GM19351 (cell line): ENCODE measurements around the gene IGF2R.

Source experiments
- ATAC-seq: cut with Tn5 transposase; IDR thresholded peaks from one replicate; pipeline ENCODE4 v1.9.1; 2021; ENCODE audit warnings: mild to moderate bottlenecking, moderate library complexity; ENCODE audit not compliant: unreplicated experiment

IGF2R gene

GRCh38 chr6:160022793-160023192, 53.9 kb downstream of the IGF2R start:
- no peak for ATAC-seq

DNA sequence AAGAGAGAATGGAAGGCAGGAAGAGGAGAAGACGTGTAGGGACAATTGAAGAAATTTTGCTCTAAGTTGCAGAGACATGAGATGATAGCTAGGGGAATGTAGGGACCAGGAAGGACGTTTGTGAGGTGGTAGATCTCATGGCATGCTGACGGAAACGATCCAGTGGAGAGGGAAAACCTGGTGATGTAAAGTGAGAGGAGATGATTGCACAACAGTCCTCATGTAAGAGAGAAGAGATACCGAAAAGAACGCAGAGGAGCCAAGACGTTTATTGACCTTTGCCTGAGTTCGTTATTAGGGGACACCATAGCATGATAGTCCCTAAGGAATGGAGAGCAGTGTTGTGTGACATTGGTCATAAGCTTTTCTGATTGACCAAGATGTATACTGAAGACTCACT, 55.3 kb downstream of the IGF2R start:
- no peak for ATAC-seq

- ATAC-seq = no peak
These were observed 58.2 kb downstream of the IGF2R start for GRCh38 chr6:160027076-160027475.

DNA sequence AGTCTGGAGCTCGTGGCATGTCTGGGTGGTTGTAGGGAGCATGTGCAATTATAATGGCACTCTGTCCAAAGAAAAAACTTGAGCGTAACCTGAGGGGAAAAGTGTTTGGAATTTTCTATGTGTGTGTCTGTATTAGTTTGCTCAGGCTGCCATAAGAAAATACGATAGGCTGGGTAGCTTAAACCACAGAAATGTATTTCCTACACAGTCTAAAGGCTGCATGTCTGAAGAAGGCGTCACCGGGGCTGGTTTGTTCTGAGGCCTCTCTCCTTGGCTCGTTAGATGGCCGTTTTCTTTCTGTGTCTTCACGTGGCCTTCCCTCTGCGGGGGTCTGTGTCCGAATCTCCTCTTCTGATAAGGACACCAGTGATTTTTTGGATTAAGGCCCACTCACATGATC, 59.0 kb downstream of the IGF2R start:
- ATAC-seq = no peak

DNA sequence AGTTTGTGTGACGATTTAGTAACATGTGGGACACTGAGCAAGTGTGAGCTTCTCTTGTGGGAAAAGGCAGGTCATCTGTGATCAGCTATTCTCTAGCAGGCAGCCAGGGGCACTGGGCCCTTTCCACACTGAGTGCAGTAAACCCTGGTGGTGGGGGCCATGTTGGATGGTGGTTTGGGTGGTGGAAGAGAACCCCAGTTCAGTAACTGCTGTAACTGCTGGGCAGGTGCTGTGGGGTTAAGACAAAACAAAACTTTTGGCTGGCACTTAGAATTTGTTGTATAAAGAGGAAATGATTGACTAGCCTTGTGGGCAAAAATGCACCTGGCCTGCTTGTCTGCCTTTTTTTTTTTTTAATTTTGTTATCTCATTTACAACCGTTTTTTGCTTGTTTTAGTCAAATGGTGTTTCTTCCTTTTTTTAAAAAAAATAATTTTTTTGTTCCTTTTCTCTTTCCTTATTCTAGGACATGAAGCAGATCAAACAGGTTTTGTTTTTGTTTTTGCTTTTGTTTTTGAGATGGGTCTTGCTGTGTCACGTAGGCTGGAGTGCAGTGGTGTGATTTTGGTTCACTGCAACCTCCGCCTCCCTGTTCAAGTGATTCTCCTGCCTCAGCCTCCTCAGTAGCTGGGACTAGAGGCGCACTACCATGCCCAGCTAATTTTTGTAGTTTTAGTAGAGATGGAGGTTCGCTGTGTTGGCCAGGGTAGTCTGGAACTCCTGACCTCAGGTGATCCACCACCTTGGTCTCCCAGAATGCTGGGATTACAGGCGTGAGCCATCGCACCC, 59.8 kb downstream of the IGF2R start:
- no peak for ATAC-seq

DNA sequence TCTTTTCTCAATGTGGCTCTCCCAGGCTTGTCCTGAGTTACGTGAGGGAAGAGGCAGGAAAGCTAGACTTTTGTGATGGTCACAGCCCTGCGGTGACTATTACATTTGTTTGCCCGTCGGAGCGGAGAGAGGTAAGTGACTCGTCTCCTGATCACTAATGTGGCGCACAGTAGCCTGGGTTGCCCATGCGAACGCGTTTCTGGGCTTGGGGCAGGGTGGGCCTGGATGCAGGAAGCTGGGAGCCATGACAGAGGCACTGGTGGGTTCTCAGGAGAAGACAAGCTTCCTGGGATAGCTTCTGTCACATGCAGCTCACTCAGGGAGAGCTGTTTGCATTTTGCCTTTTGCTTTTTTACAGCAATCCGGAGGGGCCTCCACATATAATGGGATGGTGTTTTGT, 60.6 kb downstream of the IGF2R start:
- no peak for ATAC-seq

GRCh38 chr6:160030103-160030502, 61.2 kb downstream of the IGF2R start:
- ATAC-seq = no peak

- ATAC-seq = no peak
These were observed 62.6 kb downstream of the IGF2R start for GRCh38 chr6:160031442-160031841.

DNA sequence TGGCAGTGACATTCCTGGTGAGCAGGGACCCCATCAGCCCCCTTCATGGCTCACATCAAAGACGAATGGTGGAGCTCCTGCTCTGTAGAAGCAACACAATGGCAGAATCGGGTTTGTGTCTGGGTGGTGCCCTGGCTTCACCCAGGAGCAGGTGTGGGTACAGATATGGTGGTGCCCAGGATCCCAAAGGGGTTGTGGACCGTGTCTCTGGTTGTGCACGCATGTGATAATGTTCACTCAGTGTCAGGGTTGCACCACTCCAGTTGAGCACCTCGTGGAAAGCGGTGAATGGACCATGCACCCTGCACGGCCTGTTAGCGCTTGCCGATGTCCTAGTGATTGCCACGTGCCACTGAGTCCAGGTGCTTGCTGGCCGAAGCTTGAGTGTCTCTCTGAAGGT, 63.0 kb downstream of the IGF2R start:
- ATAC-seq = no peak

GRCh38 chr6:160032538-160032937, 63.7 kb downstream of the IGF2R start:
- no peak for ATAC-seq

DNA sequence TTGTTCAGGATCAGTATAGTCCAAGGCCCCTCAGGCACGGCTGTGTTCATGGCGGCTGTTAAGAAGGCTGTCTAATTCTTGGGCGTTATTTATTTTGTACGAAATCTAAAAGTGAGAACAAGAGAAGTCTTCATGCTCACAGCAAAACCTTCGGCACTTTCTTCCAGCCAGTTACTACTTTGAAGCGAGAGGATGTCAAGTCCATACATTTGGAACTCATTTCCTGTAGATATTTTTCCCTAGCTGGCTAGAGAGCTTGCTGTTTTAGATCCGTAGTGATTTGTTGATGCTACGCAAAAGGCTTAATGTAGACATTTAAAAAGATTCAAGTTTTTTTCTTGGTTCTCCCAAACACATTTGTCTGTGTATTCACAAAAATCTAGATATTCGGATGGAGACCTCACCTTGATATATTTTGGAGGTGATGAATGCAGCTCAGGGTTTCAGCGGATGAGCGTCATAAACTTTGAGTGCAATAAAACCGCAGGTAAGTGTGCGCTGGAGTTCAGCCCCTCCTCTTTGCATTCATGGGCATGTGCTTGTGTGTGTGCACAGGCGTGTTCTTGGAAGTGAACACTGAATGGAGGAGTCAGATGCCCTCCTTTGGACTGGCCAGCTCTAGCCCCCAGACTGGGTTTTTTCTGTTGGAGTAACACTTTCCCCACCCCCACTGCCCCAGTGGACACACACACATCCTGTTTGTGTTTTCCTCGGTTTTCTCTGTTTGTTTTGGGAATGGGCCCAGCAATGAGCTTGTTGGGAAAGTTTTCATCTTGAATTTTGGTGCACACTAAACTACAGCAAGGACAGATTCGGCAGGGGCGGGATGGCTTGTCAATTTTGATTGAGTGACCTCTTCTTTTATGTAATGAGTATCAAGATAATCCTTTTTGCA, 65.4 kb downstream of the IGF2R start:
- ATAC-seq = no peak

DNA sequence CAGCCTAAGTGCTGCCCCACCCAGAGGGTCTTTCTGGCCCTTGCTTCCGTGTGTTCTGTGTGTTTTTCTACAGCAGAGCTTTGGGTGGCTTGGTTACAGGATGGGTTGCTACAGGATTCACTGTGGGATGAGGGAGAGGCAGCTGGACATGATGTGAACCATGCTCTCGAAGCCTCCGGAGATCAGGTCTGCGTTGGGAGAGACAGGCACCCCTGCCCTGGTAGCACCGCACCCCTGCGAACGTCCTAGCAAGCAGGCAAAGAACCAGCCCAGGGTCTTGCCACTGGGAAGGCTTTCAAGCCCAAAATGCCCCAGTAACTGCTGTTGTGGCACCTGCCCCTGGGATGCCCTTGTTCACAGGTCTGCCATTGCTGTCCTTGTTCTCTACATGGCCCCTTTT, 66.4 kb downstream of the IGF2R start:
- no peak for ATAC-seq

DNA sequence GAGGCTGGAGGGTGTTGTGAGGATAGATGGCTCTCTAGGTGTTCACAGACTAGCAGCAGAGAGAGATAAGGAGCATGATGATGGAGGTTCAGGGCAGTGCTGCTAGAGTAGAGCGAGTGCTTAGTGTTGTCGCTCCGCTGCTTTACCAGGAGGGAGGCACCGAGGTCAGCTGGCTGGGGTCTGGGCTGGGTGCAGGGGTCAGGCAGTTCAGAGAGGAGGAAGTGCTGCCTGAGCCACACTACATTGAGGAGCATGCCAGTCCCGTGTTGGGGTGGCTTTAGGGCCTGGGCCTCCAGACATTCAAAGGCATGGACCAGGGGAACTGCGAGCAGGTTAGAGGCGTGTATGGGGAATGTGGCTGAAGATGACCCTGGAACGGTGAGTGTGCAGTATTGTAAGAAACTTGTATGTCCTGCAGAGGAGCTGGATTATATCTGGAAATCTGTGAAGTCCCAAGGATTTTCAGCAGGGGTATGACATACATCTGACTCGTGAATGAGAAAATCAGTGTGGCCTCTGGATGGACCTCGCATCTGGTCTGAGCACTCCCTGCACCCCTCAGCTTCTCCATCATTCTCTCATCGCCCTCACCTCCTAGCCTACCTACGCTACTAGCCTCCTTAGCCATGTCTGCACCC, 66.9 kb downstream of the IGF2R start:
- ATAC-seq = no peak

- no peak for ATAC-seq
These were observed 67.4 kb downstream of the IGF2R start for GRCh38 chr6:160036331-160036695.

DNA sequence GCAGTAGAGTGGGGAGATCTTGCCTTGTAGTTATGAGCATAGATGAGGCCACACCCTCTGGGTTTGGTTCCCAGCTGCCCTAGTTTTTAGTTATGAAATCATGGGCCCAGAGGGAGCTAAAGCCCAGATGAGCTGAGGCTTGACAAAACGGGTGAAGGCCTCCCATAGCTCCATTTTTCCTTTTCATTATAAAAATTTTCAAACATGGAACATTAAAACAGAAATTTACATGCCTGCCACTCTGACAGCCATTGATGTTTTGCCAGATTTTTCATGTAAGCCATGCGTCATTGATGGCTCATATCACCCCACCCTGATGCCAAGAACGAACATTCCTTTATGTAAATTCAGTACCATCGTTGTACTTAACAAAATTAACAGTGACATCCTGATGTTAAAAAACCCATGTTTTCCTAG, 67.9 kb downstream of the IGF2R start:
- ATAC-seq = no peak

GRCh38 chr6:160038479-160038878, 69.6 kb downstream of the IGF2R start:
- no peak for ATAC-seq

- no peak for ATAC-seq
These were observed 70.6 kb downstream of the IGF2R start for GRCh38 chr6:160039441-160039840.

GRCh38 chr6:160040055-160040454, 71.2 kb downstream of the IGF2R start:
- ATAC-seq = no peak

DNA sequence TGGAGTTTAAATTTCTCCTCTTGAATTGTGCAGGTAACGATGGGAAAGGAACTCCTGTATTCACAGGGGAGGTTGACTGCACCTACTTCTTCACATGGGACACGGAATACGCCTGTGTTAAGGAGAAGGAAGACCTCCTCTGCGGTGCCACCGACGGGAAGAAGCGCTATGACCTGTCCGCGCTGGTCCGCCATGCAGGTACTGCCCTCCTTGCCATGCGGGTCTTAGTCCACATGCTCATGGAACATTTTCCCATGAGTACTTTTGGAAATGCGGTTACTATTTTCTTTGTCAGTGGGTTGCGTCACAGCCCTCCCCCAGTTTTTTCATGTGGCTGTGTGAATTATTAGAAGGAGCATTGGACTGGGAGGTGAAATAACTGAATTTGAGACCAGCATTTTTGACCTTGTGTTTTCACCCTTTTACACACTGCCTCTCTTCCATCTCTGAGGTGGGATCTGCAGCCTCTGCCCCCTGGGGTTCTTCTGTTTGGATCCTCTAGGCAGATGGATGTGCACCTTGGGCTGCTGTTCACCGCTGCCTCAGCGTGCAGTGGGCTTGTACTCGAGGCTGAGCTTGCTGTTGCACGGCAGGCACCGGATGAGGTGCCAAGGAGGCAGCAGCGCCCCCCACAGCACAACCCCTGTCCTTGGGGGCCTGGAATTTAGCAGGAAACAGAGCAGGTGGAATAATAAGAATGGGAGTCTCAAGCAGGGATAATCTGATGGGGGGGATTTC, 71.8 kb downstream of the IGF2R start:
- ATAC-seq = no peak

DNA sequence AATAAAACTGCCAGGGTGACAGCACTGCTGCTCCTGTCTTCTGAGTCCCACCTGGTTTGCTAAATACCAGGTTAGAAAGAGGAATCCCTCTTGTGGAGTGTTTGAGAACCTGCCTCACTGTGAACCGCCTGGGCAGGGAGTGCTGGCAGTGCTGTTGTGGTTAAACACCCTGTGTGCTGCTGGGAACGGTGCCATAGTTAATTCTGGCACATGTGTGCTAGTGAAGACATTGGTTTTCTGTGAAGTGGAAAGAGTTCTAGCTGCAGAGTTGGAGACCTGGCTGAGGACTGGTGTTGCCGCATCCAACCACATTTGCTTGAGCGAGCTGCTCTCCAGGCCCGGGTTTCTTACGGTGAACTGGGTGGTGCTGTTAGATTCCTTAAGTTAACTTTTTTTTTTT, 72.7 kb downstream of the IGF2R start:
- ATAC-seq = no peak
